ENCODE data around the gene SEL1L.
"Not testable (repeated sequence)": the region's sequence is repeated elsewhere in the genome, so short reads cannot be mapped to it uniquely, and the experiment has no call there.

The SEL1L gene

DNA sequence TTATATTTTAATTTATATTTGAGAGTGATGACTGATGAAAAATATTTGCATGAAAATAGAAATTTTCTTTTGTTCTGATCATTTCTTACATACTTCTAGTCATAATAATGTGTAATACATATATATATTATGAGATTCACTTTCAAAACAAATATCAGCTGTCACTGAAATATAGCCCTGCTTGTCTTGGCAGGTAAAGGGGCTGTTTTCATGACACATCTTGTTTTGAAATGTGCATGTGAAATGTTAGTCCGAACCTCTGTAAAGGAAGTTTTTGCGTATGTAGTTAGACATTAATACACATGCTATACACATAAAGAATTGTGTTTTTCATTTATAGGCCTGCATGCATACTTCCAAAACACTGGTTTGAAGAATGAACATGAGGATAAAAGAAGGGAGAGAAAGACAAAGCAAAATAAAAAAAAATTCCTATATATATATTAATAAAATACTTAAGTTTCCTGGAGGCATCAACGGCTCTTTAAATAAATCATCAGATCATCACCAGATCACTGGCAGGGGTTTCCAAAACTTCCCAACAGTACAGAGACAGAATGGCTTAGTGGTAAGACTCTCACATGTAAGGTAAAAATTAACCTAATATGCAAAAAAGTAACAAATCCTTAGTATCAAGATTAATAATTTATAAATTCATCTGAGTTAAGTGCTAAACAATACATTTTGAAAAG, 60.1 kb downstream of the SEL1L start:
- no peak for DNase-seq (ENCODE audit: low read depth)

DNA sequence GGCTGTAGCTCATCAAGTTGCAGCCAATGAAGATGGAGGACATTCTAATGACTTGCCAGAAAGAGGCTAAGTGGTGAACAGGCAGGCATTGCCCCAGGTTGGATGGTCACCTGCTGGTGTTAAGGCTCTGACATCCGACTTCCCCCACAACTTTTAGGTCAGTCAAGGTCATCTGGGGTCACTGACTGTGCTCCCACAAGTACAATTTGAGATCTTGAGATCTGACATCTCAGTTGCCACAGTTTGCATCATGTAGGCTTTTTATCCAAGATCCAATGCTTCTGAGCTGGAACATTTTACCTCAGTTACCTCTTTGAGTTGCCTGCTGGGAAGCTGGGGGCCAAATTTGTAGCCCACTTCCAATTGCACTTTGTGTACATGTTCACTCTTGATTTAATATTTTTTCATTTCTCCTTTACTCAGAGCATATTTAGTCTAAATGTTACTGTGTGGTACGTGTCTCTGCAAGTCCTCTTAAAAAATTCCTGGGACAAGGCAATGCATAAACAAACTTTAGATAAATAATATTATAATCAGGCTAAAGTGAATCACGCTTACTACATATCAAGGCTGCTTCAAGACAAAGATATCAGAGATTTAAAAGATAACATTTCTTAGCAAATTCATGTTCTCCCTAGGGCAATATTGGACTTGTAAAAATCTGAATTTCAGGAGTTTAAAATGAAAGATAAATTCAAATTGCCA, 61.4 kb downstream of the SEL1L start:
- DNase-seq (ENCODE audit: low read depth): no peak

DNA sequence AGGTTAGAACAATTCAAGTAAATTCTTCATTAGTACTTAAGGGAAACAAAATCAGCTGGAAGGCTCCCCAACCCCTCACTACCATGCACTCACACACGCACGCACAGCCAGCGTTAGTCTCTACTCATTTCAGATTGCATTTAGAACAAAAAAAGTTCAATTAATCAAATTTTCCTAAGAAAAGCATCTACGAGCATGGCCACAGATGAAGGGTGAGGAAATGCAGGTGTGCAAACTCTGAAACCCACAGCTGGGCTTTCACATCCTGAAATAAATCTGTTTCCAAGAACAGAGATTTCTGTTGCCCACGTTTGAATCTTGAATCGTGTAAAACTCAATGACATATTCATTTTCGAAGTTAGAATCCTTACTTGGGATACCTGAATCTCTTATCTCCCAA, 62.6 kb downstream of the SEL1L start:
- peak; percentile 16 for DNase-seq (ENCODE audit: low read depth)

DNA sequence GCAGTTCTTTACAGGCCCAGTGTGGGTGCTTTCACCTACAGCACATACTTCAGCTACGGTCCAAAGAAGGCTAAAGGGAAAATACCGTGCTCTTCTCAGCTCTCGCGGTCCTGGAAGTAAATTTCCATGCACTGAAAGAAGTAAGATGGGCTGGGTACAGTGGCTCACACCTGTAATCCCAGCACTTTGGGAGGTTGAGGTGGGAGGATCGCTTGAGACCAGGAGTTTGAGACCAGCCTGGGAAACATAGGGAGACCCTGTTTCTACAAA, 63.2 kb downstream of the SEL1L start:
- DNase-seq (ENCODE audit: low read depth): not testable (repeated sequence)

DNA sequence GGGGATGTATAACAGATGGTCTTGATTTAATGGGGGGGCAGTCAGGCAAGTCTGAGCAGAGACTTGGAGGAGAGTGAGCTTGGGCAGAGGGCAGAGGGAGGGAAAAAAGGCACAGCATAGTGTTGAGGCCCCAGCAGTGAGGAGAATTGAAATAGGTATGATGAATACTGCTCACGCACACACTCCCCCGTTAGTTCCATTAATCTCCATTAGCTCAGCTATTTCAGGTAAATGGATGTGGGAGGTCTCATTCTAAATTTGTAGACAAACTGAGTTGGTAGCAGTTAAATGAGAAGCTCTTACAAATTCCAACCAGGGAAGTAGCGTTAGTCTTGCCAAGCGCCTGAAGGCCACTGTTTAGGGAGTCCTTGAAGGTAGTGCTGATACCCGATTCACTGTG, 66.8 kb downstream of the SEL1L start:
- DNase-seq (ENCODE audit: low read depth): no peak

DNA sequence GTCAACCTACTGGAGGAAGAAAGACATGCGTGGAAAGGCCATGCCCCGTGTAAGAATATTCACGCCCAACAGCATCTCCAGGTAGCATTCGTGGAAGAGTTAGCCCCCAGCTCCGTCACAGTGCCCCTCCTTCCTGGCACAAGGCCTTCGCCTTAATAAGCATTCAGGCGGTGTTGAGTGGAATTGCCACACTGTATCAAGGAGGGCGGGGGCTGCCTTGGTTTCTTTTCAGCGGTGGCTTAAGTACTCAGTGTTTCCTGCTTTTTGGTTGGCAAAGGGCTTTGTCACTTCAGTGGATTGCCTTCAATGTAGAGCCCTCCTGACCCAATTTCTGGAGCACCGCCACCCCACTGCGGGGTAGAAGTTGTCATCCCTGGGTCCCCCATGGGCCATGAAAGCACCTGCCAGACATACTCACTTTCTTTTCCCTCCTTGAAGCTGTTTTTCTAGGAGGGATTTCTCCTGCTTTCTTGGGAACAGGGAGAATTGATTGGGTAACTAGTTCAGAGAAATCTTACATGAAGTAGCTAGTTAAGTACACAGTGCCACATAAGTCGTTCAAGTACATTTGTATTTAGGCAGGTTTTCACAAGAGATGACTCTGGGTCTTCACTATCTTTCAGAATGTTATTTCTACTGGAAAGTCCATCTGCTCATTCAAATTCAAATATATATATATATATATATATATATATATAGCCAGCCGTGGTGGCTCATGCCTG, 68.0 kb downstream of the SEL1L start:
- no peak for DNase-seq (ENCODE audit: low read depth)

DNA sequence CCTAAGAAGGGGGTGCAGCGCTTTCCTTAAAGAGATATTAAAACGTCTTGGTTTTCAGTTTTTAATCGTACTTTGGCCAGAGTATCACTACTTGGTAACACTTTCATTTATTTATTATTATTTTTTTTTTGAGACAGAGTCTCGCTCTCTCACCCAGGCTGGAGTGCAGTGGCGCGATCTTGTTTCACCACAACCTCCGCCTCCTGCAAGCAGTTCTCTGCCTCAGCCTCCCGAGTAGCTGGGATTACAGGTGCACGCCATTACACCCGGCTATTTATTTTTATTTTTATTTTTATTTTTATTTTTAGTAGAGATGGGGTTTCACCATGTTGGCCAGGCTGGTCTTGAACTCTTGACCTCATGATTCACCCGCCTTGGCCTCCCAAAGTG, 68.7 kb downstream of the SEL1L start:
- not testable (repeated sequence) for DNase-seq (ENCODE audit: low read depth)

DNA sequence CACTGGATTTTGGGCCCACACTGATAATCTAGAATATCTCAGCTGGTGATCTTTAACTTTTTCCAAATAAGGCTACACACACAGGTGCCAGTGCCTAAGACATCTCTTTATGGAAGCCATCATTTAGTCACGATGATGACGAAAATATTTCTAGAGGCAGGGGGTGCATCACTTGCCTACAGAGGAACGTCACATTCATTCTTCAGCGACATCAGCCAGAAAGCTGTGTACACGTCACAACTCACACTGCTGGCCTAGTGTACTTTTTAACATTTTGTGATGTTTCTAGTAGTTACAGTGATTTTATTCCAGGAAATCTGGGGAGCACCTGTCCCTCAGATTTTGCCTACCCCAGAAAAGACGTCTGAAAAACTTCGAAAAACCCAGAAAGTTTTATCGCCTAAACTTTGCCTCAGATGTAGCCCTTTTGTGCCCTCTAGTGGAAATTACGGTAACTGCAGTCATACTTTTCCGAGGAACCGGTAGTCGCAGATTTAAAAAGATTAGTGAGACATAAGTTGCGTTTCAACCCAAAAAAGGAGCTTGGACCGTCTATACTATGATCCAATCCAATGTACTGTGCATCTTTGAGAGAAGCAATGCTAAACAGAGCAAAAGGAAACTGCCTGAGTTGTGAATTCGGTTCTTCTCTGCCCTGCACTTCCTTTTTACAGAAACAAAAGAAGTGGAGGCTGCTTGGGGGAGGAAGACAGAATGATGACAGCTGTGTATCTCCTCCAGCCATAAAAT, 69.2 kb downstream of the SEL1L start:
- DNase-seq (ENCODE audit: low read depth): no peak

DNA sequence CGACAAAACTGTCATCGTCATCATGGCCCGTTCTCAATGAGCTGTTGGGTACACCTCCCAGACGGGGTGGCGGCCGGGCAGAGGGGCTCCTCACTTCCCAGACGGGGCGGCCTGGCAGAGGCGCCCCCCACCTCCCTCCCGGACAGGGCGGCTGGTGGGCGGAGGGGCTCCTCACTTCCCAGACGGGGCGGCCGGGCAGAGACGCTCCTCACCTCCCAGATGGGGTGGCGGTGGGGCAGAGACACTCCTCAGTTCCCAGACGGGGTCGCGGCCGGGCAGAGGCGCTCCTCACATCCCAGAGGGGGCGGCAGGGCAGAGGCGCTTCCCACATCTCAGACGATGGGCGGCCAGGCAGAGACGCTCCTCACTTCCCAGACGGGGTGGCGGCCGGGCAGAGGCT, 71.3 kb downstream of the SEL1L start:
- not testable (repeated sequence) for DNase-seq (ENCODE audit: low read depth)

DNA sequence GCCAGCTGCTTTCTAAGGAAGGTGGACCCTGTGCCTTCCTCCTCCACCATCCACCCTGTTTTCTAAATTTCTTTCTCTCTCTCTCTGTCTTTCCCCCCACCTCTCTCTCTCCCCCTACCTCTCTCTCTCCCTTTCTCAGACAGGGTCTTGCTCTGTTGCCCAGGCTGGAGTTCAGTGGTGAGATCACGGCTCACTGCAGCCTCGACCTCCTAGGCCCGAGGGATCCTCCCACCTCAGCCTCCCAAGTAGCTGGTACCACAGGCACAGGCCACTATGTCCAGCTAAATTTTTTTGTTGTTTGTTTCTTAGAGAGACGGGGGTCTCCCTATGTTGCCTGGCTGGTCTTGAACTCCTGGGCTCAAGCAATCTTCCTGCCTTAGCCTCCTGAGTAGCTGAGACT, 73.7 kb downstream of the SEL1L start:
- no peak for DNase-seq (ENCODE audit: low read depth)

DNA sequence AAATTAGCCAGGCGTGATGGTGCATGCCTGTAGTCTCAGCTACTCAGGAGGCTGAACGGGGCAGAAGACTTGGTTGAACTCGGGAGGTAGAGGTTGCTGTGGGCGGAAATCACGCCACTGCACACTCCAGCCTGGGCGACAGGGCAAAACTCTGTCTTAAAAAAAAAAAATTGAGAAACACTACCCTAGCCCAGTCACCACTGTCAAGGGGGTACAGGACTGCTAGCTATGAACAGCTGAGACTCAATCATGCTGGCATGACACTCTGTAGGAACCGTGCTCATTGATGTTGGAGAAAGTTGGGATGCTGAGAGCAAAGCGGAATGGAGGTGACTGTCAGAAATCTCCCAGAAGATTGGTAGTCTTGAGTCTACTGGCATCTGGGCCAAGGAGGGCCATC, 75.3 kb downstream of the SEL1L start:
- DNase-seq (ENCODE audit: low read depth): no peak

DNA sequence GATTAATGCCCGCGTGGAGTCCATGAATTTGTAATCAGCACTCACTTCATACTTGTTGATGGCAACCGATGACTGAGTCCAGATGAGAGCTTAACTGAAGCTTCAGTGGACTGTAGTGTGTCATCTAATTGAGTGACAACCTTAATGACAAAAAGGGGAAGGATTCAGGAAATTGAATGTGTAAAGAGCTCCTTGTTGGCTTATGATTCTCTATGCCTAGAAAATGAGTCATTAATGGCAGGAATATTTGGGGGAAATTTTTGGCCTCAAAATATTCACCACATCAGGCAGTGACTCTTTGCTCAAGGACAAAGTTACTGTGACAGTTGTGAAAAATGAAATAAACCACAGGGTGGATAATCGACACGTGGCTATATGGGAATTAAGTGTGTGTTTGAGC, 78.3 kb downstream of the SEL1L start:
- DNase-seq (ENCODE audit: low read depth): no peak

DNA sequence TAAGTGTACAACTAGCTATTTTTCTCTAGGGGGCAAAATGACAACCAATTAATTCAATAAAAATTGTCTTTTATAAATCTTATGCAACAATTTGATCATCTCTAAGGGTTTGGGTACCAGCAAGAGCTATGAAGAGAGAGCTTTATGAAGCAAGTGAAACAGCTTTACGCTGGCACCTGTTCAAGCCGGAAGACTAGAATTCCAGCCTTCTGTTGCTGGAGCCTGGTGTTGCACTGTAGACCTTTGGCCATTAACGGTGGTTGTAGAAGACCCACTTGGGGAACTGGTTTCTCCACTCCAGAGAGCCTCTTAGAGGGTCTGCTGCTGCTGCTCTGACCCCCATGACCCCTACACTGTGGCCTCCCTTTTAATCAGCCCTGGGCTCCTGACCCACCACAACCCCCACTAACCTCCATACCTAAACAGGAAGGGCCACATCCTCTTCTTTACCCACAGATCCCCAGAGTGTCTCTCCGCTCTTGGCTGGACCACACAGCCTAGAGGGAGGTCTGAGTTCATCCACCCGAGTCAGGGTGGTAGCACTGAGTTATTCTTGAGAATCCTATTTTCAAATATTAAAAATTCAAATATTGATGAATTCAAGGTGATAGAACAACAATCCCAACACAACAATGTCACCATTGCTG, 79.0 kb downstream of the SEL1L start:
- DNase-seq (ENCODE audit: low read depth): no peak

DNA sequence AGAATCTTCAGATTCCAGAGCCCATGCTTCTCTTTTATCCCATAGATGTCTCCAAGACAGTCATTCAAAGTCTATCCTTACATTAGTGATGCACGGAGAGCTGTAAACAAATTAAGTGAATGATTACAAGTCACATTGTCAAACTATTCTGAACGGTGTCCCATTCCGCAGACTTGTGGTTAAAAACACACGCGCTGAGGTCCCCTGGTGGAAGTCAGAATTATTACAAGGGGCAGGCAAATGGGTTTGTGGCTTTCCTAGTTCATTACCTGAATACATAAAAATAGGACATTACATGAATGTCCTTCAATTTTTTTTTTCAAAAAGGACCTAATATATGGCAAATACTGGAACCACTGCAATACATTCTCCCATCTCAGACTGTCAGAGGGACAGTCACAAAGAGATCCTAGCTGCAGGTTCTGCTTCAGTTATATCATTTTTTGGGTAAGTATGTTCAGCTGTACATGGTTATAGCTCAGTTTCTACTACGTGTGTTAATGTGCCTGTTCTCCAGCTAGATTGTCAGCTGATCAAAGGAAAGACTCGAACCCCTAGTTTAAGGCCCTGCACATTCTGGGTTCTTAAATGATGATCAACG, 80.4 kb downstream of the SEL1L start:
- peak; percentile 24 for DNase-seq (ENCODE audit: low read depth)

DNA sequence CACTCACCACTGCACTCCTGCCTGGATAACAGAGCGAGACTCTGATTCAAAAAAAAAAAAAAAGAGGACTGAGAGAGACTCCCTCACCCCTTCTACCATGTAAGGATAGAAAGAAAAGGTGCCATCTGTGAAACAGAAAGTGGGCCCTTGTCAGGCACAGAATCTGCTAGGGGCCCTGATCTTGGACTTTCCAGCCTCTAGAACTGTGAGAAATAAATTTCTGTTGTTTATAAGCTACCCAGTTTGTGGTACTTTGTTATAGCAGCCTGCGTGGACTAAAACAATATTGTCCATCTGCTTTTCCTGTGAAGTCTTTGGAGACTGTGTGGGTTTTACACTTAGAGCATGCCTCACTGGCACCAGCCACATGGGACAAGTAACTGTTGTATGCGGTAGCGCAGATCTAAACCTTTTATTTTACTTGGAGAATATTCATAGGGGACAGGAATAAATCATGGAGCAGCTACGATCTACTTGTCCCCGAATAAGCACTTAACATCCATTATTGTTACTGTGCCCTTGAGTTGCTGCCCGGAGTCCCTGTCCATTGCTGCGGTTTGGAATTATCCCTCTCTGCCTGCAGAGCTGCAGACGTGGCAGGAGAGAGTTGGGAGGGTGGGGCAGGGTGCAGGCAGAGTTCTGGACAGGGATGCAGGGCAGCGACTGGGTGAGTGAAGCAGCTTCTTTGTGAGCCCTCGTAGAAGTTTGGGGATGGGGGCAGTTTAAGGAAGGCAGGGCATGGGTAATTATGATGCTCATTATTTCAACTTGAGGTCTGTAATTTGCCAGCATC, 81.1 kb downstream of the SEL1L start:
- no peak for DNase-seq (ENCODE audit: low read depth)

DNA sequence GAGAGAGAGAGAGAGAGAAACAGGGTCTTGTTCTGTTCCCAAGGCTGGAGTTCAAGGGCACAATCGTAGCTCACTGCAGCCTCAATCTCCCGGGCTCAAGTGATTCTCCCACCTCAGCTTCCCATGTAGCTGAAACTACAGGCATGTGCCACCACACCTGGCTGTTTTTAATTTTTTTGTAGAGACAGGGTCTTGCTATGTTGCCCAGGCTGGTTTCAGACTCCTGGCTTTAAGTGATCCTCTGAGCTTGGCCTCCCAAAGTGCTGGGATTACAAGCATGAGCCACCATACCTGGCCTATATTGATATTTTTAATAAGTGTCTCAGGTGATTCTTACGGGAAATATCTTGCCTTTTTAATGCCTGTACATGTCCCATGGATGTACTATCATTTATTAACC, 82.7 kb downstream of the SEL1L start:
- DNase-seq (ENCODE audit: low read depth): no peak

DNA sequence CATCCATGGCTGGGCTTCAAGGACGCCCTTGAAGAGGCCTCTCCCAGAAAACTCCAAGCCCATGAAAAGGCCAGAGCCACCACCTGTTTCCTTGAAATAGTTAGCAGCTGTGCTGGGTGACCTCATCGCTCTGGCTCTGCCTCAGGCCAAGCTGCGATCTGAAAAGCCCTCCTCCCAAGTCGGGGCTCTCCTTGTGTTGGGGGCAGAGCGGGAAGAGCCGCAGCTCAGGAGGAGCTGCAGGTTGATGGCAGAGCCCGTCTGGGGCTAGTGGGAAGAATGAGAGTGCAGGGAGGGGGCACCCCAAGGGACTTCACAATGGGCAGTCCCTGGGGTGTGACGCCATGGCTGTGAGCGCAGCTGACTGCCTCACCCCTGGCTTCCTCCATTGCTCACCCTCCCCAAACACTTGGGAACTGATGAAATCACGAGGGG, 83.5 kb downstream of the SEL1L start:
- no peak for DNase-seq (ENCODE audit: low read depth)

DNA sequence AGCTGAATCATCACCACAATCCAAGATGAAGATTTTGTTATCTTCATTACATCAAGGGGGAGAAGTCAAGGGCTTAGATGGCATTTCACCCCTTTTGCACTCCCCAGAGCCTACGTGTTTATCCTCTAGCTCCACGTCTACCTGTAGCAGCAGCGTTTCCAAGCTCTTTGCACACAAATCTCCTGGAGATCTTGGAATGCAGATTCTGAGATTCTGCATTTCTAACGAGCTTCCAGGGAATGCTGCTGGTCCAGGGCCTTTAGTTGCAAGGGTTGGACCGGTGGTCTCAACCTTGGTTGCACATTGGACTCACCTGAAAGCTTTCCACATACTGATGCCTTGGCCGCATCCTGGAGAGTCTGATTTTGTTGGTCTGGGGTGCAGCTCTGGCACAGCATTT, 84.1 kb downstream of the SEL1L start:
- no peak for DNase-seq (ENCODE audit: low read depth)

DNA sequence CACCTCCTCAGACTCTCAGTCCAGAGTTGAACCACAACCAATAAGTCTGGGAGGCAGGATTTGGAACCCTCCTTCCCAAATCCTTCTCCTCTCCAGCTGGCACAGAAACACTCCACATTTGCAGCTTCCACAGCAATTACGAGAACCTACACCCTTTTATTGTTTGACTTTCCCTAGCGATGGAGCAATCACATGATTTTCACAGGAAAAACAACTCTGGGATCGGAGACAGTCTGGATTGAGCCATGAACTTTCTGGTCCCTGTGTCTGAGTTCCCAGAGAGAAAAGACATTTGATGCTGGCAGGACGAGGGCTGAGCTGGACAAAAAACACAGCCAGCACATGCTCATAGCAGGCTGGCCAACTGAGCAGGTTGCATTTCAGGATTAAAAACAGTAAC, 84.5 kb downstream of the SEL1L start:
- no peak for DNase-seq (ENCODE audit: low read depth)

DNA sequence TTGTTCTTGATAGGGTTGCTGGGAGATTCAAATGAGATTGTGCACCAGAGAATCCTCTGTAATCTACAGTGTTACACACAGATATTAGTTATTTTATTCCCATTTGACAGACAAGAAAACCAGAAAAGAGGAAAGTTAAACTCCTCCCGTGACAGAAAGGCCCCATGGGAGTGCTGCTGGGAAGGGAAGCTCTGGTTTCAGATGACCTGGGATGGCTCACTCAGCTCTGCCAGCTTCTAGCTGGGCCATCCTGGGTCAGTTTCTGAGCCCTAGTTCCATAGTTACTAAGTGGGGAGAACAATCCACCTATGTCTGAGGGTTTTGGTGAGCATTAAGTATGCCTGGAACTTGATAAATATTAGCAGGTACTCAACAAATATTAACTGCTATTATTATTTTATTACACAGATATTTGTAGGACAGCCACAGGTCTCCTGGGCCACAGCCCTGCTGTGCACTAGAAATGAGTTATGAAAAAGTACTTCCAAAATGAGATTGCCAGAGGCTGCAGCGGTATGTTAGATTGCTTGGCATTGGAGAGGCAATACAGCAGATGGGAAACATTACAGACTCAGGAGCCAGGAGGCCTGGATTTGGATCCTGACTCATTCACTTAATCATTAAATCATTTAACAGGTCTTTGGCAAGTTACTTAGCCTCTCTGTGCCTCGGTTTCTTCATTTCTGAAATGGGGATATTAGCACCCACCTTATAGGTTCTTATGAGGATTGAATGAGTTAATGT, 86.5 kb downstream of the SEL1L start:
- DNase-seq (ENCODE audit: low read depth): no peak
